Stimulated activated naive B cell treated with anti-CD40 and anti-IgM and Interleukin-4, amounts not matched to agents 10 μg/mL and 1 μg/mL and 100 μg/mL, for 72 hours (primary cell): ENCODE results near the gene SPOP.
"Not testable (repeated sequence)": the region's sequence is repeated elsewhere in the genome, so short reads cannot be mapped to it uniquely, and the experiment has no call there.

Experiments
- ATAC-seq, 2 donors: fragments of 150-1000 bp; cut with Tn5 transposase; replicated peaks; 2 replicates each; pipeline ENCODE4 v1.10.0; 2021; ENCODE audit warnings: moderate library complexity in 1 of 2
- DNase-seq: peaks from one replicate; pipeline ENCODE4 v3.0.0; 2021
- H3K27ac Mint-ChIP-seq: one replicate; pipeline ENCODE4 v1.8.0; 2022; ENCODE audit warnings: mild to moderate bottlenecking, mixed read lengths
- H3K27me3 Mint-ChIP-seq, 2 donors: one replicate each; pipeline ENCODE4 v1.8.0; 2022; ENCODE audit warnings: mixed read lengths in 2 of 2
- H3K36me3 Mint-ChIP-seq, 2 donors: one replicate each; pipeline ENCODE4 v1.8.0; 2022; ENCODE audit warnings: mixed read lengths in 2 of 2, mild to moderate bottlenecking in 1 of 2
- H3K4me1 Mint-ChIP-seq, 2 donors: one replicate each; pipeline ENCODE4 v1.8.0; 2022; ENCODE audit warnings: mixed read lengths in 2 of 2, mild to moderate bottlenecking in 1 of 2
- H3K4me3 Mint-ChIP-seq, 2 donors: one replicate each; pipeline ENCODE4 v1.8.0; 2022; ENCODE audit warnings: mild to moderate bottlenecking in 2 of 2, mixed read lengths in 2 of 2, moderate library complexity in 1 of 2
- H3K9me3 Mint-ChIP-seq, 2 donors: one replicate each; pipeline ENCODE4 v1.8.0; 2022; ENCODE audit warnings: mixed read lengths in 2 of 2, mild to moderate bottlenecking in 1 of 2

SPOP gene

DNA sequence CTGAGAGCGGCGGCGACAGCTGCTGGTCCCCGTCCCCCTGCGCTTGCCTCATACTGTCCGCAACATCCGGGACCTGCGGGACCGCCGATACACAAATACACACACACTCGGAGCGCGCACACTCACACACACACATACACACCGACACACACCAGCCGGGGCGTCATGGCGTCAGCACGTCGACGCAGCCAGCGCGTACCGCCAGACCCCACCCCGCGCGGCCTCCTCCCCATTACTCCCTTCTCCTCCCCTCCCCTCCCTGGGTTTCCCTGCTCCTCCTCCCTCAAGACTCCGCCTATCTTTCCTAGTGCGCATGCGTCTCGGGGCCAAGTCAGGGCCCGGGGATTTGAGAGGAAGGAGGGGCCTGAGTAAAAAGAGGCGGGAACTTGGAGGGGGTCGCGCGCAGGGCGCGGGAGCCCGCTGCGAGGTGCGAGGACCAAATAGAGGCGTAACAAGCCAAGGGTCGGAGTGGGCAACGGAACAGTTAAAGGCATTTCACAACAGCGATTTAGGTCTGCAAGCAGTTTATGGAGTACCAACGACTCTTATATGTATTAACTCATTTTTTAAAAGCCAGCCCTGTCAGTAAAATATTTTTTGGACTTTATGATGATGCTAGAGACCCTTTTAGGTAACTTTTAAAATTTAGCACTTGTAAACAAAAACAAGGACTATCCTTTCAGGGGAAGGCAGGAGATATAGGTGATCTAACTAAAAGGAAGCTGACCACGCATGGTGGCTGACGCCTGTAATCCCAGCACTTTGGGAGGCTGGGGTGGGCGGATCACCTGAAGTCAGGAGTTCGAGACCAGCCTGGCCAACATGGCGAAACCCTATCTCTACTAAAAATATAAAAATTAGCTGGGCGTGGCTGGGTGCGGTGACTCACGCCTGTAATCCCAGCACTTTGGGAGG lies at the start of gene SPOP:
TSS of gene SPOP (minus strand) at position 165 of the 915 bp plus-strand sequence. CDS start 55,287 bp downstream, outside the sequence.
- H3K36me3 Mint-ChIP-seq: peaks cover 12 to 21% of the 10 kb centered on the region in 2 donors
- ATAC-seq (peak; percentile 85 to 91), DNase-seq (peak; percentile 98)
- peaks cover 21 to 41% of the 10 kb centered on the region in 2 donors for H3K4me1 Mint-ChIP-seq
- peaks cover 0 to 7% of the 10 kb centered on the region in 2 donors for H3K27me3 Mint-ChIP-seq
- peak within 1 kb of the TSS; percentile 83 to 90 for H3K4me3 Mint-ChIP-seq
- H3K27ac Mint-ChIP-seq: peak within 1 kb of the TSS; percentile 97
- peaks cover 0 to 2% of the 10 kb centered on the region in 2 donors for H3K9me3 Mint-ChIP-seq

DNA sequence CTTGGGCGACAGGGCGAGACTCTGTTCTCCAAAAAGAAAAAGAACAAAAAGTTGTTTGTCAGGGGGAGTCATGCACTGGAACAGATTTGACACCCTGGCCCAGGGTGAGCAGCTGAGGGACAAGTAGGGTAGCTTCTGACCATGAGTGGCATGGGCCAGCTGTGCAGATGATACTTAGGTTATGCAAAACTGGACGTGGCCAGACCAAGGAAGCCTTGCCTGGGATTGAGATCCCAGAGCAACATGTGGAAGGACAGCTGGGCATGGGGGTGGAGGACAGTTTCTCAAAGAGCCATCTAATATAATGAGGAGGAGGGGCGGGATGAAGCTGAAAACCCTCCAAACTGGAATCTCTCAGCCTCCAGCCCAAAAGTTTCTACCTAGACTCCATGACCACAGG lies 49.5 kb upstream of the SPOP start:
- no peak overlapping the region for H3K27ac Mint-ChIP-seq
- peaks cover 23 to 33% of the 10 kb centered on the region in 2 donors for H3K36me3 Mint-ChIP-seq
- H3K4me1 Mint-ChIP-seq: peaks cover 46 to 65% of the 10 kb centered on the region in 2 donors
- ATAC-seq (no peak), DNase-seq (no peak)
- no peaks in the 10 kb centered on the region for H3K27me3 Mint-ChIP-seq
- H3K9me3 Mint-ChIP-seq: peaks cover 2 to 6% of the 10 kb centered on the region in 2 donors
- no peak overlapping the region for H3K4me3 Mint-ChIP-seq

DNA sequence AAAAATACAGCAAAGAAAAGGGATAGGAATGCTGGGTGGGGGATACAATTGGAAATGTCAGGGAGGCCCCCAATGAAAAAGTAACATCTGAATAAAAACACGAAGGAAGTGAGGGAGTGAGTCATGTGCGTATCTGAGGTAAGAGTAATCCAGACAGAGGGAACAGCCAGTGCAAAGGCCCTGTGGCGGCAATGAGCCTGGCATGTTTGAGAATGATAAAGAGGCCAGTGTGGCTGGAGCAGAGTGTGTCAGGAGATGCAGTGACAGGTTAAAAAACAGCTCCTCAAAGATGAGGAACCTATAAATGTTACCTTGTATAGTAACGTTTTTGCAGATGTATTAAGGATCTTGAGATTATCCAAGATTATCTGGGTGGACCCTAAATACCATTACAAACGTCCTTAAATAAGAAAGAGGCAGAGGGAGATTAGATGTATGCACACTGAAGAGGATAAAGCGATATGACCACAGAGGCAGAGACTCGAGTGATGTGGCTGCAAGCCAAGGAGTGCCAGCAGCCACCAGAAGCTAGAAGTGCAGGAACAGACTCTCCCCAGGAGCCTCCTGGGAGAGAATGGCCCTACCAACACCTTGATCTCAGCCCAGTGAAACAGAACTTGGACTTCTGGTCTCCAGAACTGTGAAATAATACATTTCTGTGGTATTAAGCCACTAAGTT lies 47.7 kb upstream of the SPOP start:
- peaks cover 2 to 6% of the 10 kb centered on the region in 2 donors for H3K9me3 Mint-ChIP-seq
- DNase-seq (no peak), ATAC-seq (no peak)
- no peaks in the 10 kb centered on the region for H3K27me3 Mint-ChIP-seq
- H3K36me3 Mint-ChIP-seq: peaks cover 24 to 41% of the 10 kb centered on the region in 2 donors
- no peak overlapping the region for H3K27ac Mint-ChIP-seq
- peaks cover 40 to 57% of the 10 kb centered on the region in 2 donors for H3K4me1 Mint-ChIP-seq
- H3K4me3 Mint-ChIP-seq: no peak overlapping the region

DNA sequence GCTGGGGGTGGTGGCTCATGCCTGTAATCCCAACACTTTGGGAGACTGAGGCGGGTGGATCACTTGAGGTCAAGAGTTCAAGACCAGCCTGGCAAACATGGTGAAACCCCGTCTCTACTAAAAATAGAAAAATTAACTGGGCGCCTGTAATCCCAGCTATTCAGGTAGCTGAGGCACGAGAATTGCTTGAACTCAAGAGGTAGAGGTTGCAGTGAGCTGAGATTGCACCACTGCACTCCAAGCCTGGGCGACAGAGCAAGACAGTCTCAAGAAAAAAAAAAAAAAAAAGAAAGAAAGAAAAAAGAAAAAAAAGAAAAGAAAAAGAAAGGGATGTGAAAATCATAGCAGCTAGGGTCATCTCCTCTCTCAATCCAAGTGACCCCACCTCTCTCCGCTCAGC lies 46.7 kb upstream of the SPOP start:
- not testable (repeated sequence) for ATAC-seq, H3K27me3 Mint-ChIP-seq, H3K27ac Mint-ChIP-seq, DNase-seq, H3K4me3 Mint-ChIP-seq, H3K9me3 Mint-ChIP-seq
- Mint-ChIP-seq H3K36me3 (peaks cover 29 to 43% of the 10 kb centered on the region in 2 donors), H3K4me1 (peaks cover 33 to 48% of the 10 kb centered on the region in 2 donors)

DNA sequence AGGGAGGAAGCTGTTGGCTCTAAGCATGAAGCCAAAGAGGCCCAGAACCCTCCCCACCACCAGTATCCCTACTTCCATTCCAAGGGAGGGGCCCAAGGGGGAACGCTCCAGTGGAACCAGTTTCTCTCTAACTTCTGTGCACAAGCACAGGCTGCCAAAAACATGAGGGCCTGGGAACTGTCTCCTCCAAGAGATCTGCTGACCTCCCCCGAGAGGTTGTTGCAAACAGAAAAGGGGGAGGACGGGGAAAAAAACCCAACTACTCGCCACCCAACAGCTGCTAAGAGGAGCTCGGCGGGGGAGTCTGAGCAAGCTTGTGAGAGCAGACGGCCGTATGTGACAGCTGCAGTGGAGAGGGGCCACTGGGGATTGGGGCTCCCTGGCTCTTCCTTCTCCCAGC lies 45.5 kb upstream of the SPOP start:
- peak overlapping the region; percentile 42 for H3K27ac Mint-ChIP-seq
- no peak overlapping the region for H3K4me3 Mint-ChIP-seq
- peaks cover 31 to 40% of the 10 kb centered on the region in 2 donors for H3K36me3 Mint-ChIP-seq

DNA sequence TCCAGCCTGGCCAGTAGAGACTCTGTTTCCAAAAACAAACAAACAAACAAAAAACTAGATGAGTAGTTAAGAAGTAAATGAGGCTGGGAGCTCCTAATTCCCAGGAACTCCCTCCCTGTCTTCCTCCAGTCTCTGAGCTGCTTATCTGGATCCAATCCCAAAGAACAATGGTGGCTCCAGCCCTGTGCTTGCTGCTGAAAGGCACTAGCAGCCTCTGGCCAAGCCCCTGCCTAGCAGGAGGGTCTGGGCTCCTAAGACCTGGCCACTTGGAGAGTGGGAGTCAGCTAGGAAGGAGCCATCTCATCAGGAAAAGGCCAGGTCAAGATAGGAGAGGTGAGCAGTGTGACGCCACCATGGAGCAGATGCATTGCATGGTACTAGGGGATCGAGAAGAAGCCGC lies 44.2 kb upstream of the SPOP start:
- Mint-ChIP-seq H3K27me3 (no peaks in the 10 kb centered on the region), H3K36me3 (peaks cover 33 to 48% of the 10 kb centered on the region in 2 donors), H3K9me3 (peaks cover 2 to 6% of the 10 kb centered on the region in 2 donors), H3K4me1 (peaks cover 25 to 31% of the 10 kb centered on the region in 2 donors), H3K4me3 (no peak overlapping the region), H3K27ac (peak overlapping the region; percentile 9)
- DNase-seq: no peak
- no peak for ATAC-seq

More for the DNA sequence above, 45.5 kb upstream of the SPOP start:
- Mint-ChIP-seq H3K4me1 (peaks cover 25 to 36% of the 10 kb centered on the region in 2 donors), H3K27me3 (no peaks in the 10 kb centered on the region), H3K9me3 (peaks cover 2 to 6% of the 10 kb centered on the region in 2 donors)
- DNase-seq: no peak
- no peak for ATAC-seq

DNA sequence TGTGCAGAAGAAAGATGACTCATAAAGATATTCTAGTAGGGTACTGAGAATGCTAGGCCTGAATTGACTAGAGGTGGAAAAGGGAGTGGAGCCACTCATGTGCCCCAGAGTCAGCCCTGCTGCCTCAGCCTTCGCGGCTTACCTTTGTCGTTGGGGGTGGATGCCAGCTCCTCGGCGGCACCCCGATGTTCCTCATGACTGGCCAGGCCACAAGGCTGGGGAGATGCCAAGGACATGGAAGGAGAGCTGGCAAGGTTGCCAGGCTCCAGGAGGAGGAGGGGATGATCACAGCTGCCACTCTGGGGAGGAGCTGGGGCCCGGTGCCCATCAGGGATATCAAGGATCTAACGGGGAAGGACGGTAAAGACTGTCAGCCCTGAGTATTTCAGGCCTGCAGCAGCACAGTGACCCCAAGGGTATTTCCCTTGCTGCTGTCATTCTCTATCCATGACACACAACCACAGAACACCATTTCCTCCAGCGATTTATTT lies 39.5 kb upstream of the SPOP start:
- H3K4me1 Mint-ChIP-seq: peaks cover 11 to 14% of the 10 kb centered on the region in 2 donors
- peak; percentile 54 to 75 for ATAC-seq
- no peak overlapping the region for H3K4me3 Mint-ChIP-seq
- no peak for DNase-seq
- H3K27me3 Mint-ChIP-seq: no peaks in the 10 kb centered on the region
- H3K27ac Mint-ChIP-seq: peak overlapping the region; percentile 92
- H3K36me3 Mint-ChIP-seq: peaks cover 33 to 63% of the 10 kb centered on the region in 2 donors
- no peaks in the 10 kb centered on the region for H3K9me3 Mint-ChIP-seq

DNA sequence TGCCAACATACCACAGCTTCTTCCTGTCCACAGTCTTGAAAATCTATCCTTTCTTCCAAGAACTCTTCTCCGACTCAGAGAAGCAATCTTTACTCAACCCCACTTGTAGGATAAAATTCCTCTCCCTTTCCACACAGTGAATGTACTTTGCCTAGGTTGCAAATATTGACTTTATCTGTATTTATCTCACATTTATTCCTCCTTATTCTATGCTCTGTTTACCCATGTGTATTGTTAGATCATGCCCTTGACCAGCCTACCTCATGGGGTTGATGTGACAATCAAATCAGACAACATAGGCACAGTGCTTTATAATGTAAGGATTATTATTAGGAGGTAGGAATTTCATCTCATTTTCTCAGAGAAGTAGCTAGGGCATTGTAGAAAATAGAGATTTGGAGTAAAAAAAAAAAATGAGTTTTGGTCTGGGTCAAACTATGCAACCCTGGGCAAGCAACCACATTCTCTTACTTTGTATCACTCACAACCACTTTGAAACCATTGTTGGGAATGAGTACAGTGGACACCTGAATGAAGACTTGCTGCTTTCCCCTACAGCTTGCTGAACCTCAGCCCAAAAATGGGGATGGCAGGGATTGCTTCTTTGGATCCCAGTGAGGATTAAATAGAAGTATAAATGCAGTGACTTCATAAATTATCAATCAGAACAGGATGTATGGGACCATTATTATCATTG lies 38.9 kb upstream of the SPOP start:
- no peaks in the 10 kb centered on the region for H3K27me3 Mint-ChIP-seq
- H3K4me3 Mint-ChIP-seq: no peak overlapping the region
- H3K36me3 Mint-ChIP-seq: peaks cover 31 to 63% of the 10 kb centered on the region in 2 donors
- H3K9me3 Mint-ChIP-seq: no peaks in the 10 kb centered on the region
- DNase-seq (no peak), ATAC-seq (no peak)
- H3K27ac Mint-ChIP-seq: peak overlapping the region; percentile 92
- peaks cover 11 to 14% of the 10 kb centered on the region in 2 donors for H3K4me1 Mint-ChIP-seq

DNA sequence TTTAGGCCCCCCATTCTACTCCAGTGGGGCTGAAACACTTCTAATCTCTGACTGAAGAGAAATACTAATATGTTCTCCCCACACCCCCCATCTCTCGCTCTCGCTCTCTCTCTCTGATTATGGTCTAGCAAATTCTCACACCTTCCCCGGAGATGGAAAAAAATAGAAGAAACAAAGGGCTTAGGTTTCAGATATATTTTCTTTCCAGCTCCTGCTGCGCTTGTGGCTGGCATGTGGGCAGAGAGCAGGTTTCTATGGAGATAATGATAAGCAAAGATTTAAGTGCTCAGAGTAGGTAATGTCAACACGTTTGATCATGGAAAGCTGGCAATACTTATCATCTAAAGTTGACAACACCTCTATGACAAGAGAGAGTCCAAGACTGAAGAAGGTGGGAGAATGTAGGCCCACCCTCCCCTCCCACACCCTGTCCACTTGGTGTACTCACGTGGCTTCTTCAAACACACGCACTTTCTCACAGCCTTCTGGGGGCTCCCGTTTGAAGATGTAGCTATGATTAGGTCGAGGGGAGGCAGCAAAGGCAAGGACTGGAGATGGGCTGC lies 37.9 kb upstream of the SPOP start:
- Mint-ChIP-seq H3K27me3 (no peaks in the 10 kb centered on the region), H3K36me3 (peaks cover 36 to 63% of the 10 kb centered on the region in 2 donors), H3K4me1 (peaks cover 11 to 14% of the 10 kb centered on the region in 2 donors), H3K27ac (no peak overlapping the region), H3K4me3 (no peak overlapping the region), H3K9me3 (no peaks in the 10 kb centered on the region)
- DNase-seq: no peak
- ATAC-seq: no peak

DNA sequence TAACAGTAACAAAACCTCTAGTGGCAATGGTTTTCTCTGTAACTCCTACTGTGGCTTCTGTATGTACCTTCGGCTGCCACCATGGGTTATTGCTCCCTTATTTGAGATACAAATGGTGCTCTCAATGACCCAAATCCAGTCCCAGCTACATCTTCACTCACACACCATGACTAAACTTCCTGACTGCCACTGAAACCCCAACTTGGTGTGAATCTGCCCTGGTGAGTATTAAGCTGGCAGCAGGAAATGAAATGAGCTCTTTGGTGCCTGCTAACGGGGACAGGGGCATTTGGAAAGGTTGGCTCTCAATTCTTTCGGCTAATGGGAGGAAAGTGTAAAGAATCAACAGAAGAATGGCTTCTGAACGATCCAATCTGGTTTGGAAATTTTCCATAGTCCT lies 37.3 kb upstream of the SPOP start:
- Mint-ChIP-seq H3K27me3 (no peaks in the 10 kb centered on the region), H3K36me3 (peaks cover 37 to 64% of the 10 kb centered on the region in 2 donors), H3K27ac (peak overlapping the region; percentile 9), H3K4me1 (peaks cover 11 to 14% of the 10 kb centered on the region in 2 donors), H3K4me3 (no peak overlapping the region), H3K9me3 (no peaks in the 10 kb centered on the region)
- DNase-seq (no peak), ATAC-seq (no peak)

DNA sequence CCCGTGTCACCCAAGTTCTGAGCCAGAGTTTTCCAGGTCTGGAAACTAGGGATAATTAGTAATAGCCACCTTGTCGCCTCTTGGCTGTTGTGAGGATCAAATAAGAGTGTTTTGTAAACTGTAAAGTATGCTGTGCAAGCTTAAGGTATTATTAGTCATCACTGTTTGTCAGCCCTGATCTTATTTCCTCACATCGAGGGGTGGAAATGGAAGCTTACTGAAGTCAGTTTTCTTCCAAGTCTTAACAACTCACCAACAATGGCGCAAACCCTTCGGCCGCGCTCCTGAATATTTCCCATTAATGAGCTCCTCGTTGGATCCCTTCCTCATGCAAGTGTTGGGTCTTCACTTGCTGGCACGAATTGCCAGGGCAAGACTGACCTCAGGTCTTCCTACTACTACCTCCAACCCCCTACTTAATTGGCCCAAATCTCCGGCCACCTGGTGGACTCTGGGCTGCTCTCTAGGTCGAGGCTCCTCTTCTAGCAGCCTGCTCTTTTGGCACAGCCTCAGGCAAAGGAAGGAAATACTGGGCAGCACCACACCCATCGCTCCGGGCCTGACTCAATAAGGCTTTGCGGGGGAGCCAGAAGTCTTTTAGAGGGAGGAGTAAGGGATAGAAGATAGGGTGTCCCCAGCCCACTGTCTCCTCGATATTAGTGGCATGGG lies 30.8 kb upstream of the SPOP start:
- H3K4me1 Mint-ChIP-seq: peaks cover 27 to 42% of the 10 kb centered on the region in 2 donors
- DNase-seq (no peak), ATAC-seq (no peak)
- H3K27ac Mint-ChIP-seq: peak overlapping the region; percentile 99
- peaks cover 26 to 29% of the 10 kb centered on the region in 2 donors for H3K36me3 Mint-ChIP-seq
- H3K9me3 Mint-ChIP-seq: no peaks in the 10 kb centered on the region
- peak overlapping the region; percentile 94 to 96 for H3K4me3 Mint-ChIP-seq
- H3K27me3 Mint-ChIP-seq: no peaks in the 10 kb centered on the region

DNA sequence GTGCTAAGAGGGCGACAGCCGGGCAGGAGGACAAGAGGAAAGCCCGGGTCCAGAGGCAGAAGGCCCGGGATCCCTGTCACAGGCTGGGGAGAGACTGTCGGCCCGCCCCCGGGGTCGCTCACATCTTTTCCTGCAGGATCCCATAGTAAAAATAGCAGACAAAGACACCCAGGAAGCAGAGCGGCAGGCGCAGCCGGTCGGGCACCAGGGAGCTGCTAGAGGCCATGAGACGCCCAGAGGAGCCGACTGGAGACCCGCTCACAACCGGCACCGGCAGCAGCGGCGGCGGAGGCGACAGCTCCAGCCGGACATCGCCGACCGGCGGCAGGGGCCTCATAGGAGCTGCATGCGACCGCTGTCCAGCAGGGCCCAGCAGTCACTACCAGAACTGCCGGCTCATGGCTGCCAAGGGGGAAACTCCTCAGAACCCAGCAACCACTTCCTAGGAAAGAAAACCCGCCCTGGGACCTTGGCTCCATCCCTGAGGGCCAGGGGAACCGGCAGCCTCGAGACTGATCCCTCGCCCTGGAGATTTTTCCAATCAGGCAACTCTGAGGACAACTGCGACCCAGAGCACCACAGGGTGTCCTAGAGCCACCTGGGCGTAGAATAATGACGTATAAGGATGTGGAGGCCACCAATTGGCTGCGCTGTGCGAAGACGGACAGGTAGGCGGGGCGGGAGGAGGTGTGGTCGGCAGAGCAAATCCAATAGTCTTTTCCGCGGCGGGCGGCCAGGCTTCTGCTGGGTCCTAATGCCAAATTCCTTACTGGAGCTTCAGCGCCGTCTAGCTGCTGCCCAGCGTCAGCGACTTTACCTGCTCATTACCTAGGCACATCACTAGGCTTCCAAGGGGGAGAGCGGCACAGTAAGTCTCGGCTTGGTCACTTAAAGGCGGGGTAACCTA lies 30.0 kb upstream of the SPOP start, which contains the start of gene SLC35B1:
TSS of gene SLC35B1 (minus strand) at position 357 of the 907 bp plus-strand sequence. CDS start at position 226, 131 bp downstream.
- peaks cover 23 to 32% of the 10 kb centered on the region in 2 donors for H3K36me3 Mint-ChIP-seq
- peak within 1 kb of the TSS; percentile 99 for H3K27ac Mint-ChIP-seq
- peak within 1 kb of the TSS; percentile 94 to 96 for H3K4me3 Mint-ChIP-seq
- DNase-seq (peak; percentile 98), ATAC-seq (peak; percentile 97 to 99)
- H3K27me3 Mint-ChIP-seq: no peaks in the 10 kb centered on the region
- no peaks in the 10 kb centered on the region for H3K9me3 Mint-ChIP-seq
- H3K4me1 Mint-ChIP-seq: peaks cover 27 to 42% of the 10 kb centered on the region in 2 donors
